Measurements from ENCODE around the gene ZNF622. TPM values are rescaled to one million over a fixed set of nuclear protein-coding genes. Genes with fewer than 3 reads are reported as not detected.

Gene ZNF622
- total RNA-seq, 1 experiment from 2014 or later, result 54.4 TPM

DNA sequence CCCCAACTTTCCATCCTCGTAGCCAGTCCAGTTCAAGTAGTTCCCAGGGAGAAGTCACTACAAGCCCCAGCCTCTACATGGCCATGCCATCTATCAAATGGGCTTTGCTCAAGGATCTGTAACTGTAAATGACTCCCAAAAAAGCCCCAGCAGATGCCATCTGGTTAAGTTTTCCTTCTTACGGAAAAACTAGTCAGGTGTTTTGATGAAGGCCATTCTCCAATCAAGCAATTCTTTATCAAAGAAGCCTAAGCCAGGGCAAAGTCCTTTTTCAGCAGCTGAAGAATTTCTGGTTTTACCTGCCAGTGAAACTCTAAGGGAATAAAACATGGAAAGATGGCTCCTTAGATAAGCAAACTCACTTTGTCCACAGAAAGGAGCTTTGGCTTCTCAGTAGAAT, 21.9 kb upstream of the ZNF622 start:
- Histone ChIP-seq H3K79me2 (ENCODE audit: low read depth) (no peaks in the 10 kb centered on the region), H3K9me3 (ENCODE audit: insufficient read depth, low read depth) (no peaks in the 10 kb centered on the region), H3F3A (ENCODE audit: insufficient read depth, low read depth) (peaks cover under 1% of the 10 kb centered on the region; the same call in 1 of the 2 replicates), H3K4me2 (no peak overlapping the region), H3K4me1 (replicated peaks; ENCODE audit: insufficient read depth) (peaks cover 17% of the 10 kb centered on the region), H3K27me3 (ENCODE audit: insufficient read depth, low read depth) (no peaks in the 10 kb centered on the region), H4K20me1 (ENCODE audit: insufficient read depth) (no peaks in the 10 kb centered on the region), H3K9me2 (ENCODE audit: insufficient read depth) (no peaks in the 10 kb centered on the region), H3K4me3 (no peak overlapping the region), H3K27ac (no peak overlapping the region), H3K36me3 (ENCODE audit: low read depth) (no peaks in the 10 kb centered on the region), H2AFZ (no peak overlapping the region)
- intact Hi-C loops (cut with micrococcal nuclease; ENCODE audit: unreplicated experiment), result loop anchor here (5.0 kb wide), 2 partner anchors 200 to 305 kb away; no protein-coding TSS in a partner anchor
- no peak for DNase-seq
- POLR2A ChIA-PET (ENCODE audit: unreplicated experiment), result no interaction called here
- TF ChIP-seq, protein P1, sequence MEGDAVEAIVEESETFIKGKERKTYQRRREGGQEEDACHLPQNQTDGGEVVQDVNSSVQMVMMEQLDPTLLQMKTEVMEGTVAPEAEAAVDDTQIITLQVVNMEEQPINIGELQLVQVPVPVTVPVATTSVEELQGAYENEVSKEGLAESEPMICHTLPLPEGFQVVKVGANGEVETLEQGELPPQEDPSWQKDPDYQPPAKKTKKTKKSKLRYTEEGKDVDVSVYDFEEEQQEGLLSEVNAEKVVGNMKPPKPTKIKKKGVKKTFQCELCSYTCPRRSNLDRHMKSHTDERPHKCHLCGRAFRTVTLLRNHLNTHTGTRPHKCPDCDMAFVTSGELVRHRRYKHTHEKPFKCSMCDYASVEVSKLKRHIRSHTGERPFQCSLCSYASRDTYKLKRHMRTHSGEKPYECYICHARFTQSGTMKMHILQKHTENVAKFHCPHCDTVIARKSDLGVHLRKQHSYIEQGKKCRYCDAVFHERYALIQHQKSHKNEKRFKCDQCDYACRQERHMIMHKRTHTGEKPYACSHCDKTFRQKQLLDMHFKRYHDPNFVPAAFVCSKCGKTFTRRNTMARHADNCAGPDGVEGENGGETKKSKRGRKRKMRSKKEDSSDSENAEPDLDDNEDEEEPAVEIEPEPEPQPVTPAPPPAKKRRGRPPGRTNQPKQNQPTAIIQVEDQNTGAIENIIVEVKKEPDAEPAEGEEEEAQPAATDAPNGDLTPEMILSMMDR (conservative IDR thresholded peaks at IDR 0.05), result no peak
- no peak for TF ChIP-seq EZH2 (IDR thresholded peaks at IDR 0.05; ENCODE audit: low read depth)
- CTCF ChIA-PET, result interaction anchor here (0.6 kb wide), 2 partner anchors 185 to 700 kb away, joined by 3 to 4 read pairs; no protein-coding TSS in a partner anchor
- BruUV-seq (replicated peaks), result no TSS peak

DNA sequence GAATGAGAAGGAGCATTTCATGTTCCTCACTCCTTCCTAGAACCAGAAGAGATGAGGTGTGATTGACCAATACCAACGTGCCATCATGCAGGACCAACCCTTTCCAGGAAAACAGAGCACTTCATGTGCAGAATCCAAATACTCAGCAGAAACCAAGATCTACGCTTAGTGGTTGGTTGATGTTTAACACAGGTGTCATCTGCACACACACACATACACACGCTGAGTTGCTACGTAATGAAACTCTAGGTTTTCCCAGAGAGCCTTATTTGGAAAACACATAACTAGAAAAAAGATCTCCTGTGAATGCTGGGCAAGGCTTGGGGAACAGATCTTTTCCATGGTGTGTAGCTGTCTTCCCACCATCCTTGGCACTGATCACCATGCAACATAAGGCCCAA, 21.1 kb upstream of the ZNF622 start:
- CTCF ChIA-PET, result interaction anchor here (0.6 kb wide), 1 partner anchor 701 kb away, joined by 4 read pairs; no protein-coding TSS in a partner anchor
- no peak overlapping the region for H3K4me2 ChIP-seq
- H3K4me3 ChIP-seq, result no peak overlapping the region
- no peaks in the 10 kb centered on the region for H3K36me3 ChIP-seq (ENCODE audit: low read depth)
- no peaks in the 10 kb centered on the region for H3K27me3 ChIP-seq (ENCODE audit: insufficient read depth, low read depth)
- no peaks in the 10 kb centered on the region for H3K79me2 ChIP-seq (ENCODE audit: low read depth)
- H2AFZ ChIP-seq, result no peak overlapping the region
- H3K9me2 ChIP-seq (ENCODE audit: insufficient read depth), result no peaks in the 10 kb centered on the region
- H4K20me1 ChIP-seq (ENCODE audit: insufficient read depth), result no peaks in the 10 kb centered on the region
- H3F3A ChIP-seq (ENCODE audit: insufficient read depth, low read depth), result no peaks in the 10 kb centered on the region
- TF ChIP-seq EZH2 (IDR thresholded peaks at IDR 0.05; ENCODE audit: low read depth), result no peak
- TF ChIP-seq, protein P1 (conservative IDR thresholded peaks at IDR 0.05), result no peak
- H3K9me3 ChIP-seq (ENCODE audit: insufficient read depth, low read depth), result no peaks in the 10 kb centered on the region
- no peak overlapping the region for H3K27ac ChIP-seq
- POLR2A ChIA-PET (ENCODE audit: unreplicated experiment), result interaction anchor here (0.7 kb wide), 1 partner anchor 332 kb away, joined by 6 read pairs; no protein-coding TSS in a partner anchor
- intact Hi-C loops (cut with micrococcal nuclease; ENCODE audit: unreplicated experiment), result loop anchor here (5.0 kb wide), 2 partner anchors 201 to 306 kb away; no protein-coding TSS in a partner anchor
- no peak for DNase-seq
- H3K4me1 ChIP-seq (replicated peaks; ENCODE audit: insufficient read depth), result peaks cover 10% of the 10 kb centered on the region
- BruUV-seq (replicated peaks), result no TSS peak

DNA sequence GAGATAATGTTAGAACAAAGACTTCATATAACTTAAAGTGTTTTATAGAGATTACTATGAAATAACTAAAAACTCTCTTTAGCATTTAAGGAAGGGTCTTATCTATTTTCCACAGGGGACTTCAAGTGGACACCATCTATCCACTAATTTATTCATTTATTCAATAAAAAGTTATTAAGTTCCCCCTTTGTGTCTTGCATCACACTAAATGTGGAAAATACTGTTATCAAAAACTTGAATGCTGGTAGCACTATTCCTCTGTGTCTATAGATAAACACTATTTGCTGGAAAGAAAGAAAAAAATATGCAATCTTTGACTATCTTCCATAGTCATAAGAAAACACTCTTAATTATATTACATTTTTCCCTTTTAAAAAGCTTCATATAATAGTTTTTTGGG, 20.1 kb upstream of the ZNF622 start:
- ChIA-PET CTCF (no interaction called here), POLR2A (ENCODE audit: unreplicated experiment) (no interaction called here)
- no peaks in the 10 kb centered on the region for H4K20me1 ChIP-seq (ENCODE audit: insufficient read depth)
- no peaks in the 10 kb centered on the region for H3K27me3 ChIP-seq (ENCODE audit: insufficient read depth, low read depth)
- DNase-seq, result no peak
- intact Hi-C loops (cut with micrococcal nuclease; ENCODE audit: unreplicated experiment), result loop anchor here (5.0 kb wide), 2 partner anchors 202 to 307 kb away; no protein-coding TSS in a partner anchor
- no peaks in the 10 kb centered on the region for H3K9me3 ChIP-seq (ENCODE audit: insufficient read depth, low read depth)
- H3K36me3 ChIP-seq (ENCODE audit: low read depth), result no peaks in the 10 kb centered on the region
- no TSS peak for BruUV-seq (replicated peaks)
- H3K79me2 ChIP-seq (ENCODE audit: low read depth), result no peaks in the 10 kb centered on the region
- H3K9me2 ChIP-seq (ENCODE audit: insufficient read depth), result no peaks in the 10 kb centered on the region
- no peak overlapping the region for H3K4me2 ChIP-seq
- no peak for TF ChIP-seq EZH2 (IDR thresholded peaks at IDR 0.05; ENCODE audit: low read depth)
- TF ChIP-seq, protein P1 (conservative IDR thresholded peaks at IDR 0.05), result no peak
- no peak overlapping the region for H2AFZ ChIP-seq
- peaks cover 14% of the 10 kb centered on the region for H3K4me1 ChIP-seq (replicated peaks; ENCODE audit: insufficient read depth)
- H3K4me3 ChIP-seq, result no peak overlapping the region
- H3F3A ChIP-seq (ENCODE audit: insufficient read depth, low read depth), result no peaks in the 10 kb centered on the region
- no peak overlapping the region for H3K27ac ChIP-seq

All from PC-9 (cell line).